HT-29 (cell line): ENCODE data around the gene MKX. TPM values are rescaled to one million over a fixed set of nuclear protein-coding genes. Genes with fewer than 3 reads are reported as not detected.

ENCODE experiments used
- DNase-seq: peaks from one replicate; pipeline ENCODE4 v3.0.0-alpha.2; 2015; ENCODE audit warnings: low spot score
- total RNA-seq: library from RNA; depleted of rRNA; stranded (reverse); fragments of >200 nt; shearing (Covaris generic); gene quantifications from 2 replicates; pipeline ENCODE4 v1.2.3, GENCODE V29; 2014; rRNA removed

The MKX gene, protein sequence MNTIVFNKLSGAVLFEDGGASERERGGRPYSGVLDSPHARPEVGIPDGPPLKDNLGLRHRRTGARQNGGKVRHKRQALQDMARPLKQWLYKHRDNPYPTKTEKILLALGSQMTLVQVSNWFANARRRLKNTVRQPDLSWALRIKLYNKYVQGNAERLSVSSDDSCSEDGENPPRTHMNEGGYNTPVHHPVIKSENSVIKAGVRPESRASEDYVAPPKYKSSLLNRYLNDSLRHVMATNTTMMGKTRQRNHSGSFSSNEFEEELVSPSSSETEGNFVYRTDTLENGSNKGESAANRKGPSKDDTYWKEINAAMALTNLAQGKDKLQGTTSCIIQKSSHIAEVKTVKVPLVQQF
- total RNA-seq: not detected in 2 replicates

DNA sequence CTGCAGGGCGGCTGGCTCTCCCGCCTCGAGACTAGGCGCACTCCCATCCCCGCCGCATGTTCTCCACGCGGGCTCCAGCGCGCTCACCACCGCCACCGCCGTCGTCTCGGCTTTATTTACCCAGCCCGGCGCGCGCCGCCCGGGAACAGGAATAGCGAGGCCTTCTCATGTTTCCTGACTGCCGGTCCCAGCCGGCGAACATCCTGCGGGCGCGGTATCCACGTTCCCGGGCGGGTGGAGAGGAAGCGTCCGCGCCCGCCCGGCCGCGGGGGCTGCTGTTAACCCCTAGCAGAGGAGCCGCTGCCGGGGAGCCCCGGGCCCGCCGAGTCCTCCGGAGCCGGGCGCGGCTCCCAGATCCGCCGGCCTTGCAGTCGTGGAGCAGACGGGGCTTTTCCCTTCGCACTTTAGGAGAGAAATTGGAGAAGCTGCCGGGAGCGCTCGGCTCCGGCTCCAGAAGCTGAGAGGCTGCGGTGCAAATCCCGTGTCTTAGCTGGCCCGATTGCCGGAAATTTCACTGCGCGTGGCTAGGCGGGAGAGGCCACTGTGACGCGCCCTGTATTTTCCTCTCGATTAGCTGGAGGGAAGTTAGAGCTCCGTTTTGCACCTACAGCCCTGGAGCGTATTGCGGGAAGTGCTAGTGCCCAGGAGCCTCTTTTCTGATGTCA lies at the start of gene MKX:
Gene MKX, minus strand, starts transcription at position 88 of the 665 bp plus-strand sequence. CDS start 2,404 bp downstream, outside the sequence.
- no peak for DNase-seq

GRCh38 chr10:27794157-27794556 lies 48.5 kb upstream of the MKX start:
- peak; percentile 29 for DNase-seq

DNA sequence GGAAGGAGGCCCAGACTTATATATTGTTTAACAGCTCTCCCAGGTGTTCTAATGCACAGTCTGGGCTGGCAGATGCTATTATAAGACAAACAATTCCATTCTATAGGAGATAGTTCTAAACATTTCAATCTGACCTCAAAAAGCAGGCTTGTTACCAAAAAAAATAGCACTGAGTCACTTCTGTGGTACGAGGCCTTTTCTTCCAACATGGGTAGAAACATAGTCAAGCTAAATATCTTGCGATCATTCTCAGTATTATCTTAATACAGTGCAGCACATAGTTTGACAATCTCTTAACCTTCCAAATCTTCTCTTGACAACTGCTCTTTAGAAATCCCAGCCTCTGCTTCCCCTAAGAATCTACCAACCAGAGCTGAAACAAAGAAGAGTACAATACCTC lies 46.6 kb upstream of the MKX start:
- DNase-seq: no peak

DNA sequence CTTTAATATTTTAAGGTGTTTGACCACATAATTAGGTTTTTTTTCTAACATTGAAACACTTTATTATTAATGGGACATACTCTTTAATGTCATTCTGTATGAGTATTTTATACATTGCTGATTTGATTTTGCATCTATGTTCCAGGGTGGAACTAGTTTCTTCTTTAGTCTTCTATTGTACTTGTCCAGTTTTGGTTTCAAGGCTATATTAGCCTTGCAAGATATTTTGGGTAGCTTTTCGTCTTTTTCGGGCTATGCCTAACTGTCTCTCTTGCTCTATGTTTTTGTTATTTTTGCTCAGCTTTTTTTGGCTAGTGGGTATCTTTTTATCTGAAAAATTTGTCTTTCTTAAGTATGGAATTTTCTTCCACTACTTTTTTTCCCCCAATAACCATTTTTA lies 38.7 kb upstream of the MKX start:
- DNase-seq: no peak

- peak; percentile 59 for DNase-seq
Observed at GRCh38 chr10:27783660-27784059, 38.0 kb upstream of the MKX start.

- DNase-seq: no peak
Observed at GRCh38 chr10:27779462-27780015, 33.9 kb upstream of the MKX start.

GRCh38 chr10:27774831-27775230 lies 29.2 kb upstream of the MKX start:
- no peak for DNase-seq

DNA sequence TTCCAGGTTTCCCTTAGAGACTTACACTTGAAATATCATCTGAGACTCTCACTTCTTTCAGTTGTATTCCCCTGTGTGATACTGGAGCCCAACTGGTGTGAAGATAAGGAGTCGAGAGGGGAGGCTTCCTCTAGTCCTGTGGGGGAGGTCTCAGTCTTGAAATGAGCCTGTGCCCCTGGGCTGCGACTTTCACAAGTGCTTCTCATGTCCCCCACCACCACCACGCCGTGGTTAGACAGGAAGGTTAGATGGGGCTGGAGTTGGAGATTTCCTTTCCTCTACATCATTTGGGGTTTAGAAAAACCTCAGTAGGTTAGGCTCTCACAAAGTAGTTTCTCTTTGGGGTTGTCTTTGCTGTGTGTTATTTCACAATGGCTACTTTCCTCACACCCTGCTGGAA lies 25.6 kb upstream of the MKX start:
- no peak for DNase-seq

- DNase-seq: no peak
Observed at GRCh38 chr10:27770181-27770580, 24.6 kb upstream of the MKX start.

DNA sequence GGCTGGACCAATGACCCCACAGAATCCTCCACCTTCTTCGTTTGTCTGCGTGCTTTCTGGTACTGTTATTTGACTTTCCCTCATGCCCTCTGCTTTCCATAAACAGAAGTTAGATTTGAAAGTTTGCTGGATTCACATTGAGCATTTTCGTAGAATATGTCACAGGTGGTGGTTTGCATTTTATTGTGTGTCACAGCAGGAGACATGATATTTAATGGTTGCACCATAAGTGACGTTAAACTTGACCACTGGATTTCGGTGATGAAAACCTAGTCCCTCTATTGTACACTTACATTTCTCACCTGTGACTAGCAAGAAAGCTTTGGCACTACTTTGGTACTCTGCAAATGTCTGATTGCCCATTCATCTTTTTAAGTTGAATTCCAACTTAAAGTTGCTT lies 15.2 kb upstream of the MKX start:
- DNase-seq: no peak

- peak; percentile 1 for DNase-seq
Observed at GRCh38 chr10:27759483-27760272, 14.1 kb upstream of the MKX start.

GRCh38 chr10:27752673-27753237 lies 7.1 kb upstream of the MKX start:
- no peak for DNase-seq

DNA sequence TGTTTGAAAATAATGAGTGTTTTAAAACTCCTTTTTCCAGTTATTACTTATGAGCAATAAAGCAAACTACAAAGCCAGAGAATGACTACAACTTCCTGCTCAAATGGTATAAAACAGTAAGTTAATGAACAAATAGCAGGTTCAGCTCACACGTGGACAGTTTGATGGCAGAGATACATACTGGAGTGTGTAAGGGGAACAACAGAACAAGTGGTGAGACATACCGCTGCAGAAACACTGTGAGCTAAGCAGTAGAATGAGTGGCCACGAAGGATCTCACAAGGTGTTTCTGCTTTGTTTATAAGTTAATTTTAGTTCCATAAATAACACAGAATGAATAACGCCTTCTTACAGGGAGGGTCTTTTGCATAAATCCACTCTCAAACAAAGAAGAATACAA lies 3.0 kb upstream of the MKX start:
- DNase-seq: no peak

DNA sequence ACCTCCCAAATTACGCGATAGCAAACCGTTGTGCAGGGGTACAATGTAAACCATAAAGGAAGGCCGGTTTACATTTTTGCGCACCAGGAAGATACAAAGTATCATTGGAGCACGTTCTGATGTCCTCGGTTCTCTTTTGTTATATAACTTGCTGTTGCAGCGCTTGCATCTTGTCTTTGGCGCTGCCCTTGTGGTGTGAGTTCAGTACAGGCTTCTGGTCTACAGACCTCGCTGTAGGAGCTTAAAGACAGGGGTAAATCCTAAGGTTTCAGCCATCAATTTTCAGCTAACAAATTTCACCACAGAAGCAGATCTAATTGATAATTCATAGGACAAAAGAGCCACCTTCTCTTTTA lies 1.5 kb upstream of the MKX start:
- DNase-seq: no peak

- DNase-seq: no peak
Observed at GRCh38 chr10:27746397-27747095, 927 bp upstream of the MKX start.

- no peak for DNase-seq
Observed at GRCh38 chr10:27744802-27745731, 552 bp downstream of the MKX start.

DNA sequence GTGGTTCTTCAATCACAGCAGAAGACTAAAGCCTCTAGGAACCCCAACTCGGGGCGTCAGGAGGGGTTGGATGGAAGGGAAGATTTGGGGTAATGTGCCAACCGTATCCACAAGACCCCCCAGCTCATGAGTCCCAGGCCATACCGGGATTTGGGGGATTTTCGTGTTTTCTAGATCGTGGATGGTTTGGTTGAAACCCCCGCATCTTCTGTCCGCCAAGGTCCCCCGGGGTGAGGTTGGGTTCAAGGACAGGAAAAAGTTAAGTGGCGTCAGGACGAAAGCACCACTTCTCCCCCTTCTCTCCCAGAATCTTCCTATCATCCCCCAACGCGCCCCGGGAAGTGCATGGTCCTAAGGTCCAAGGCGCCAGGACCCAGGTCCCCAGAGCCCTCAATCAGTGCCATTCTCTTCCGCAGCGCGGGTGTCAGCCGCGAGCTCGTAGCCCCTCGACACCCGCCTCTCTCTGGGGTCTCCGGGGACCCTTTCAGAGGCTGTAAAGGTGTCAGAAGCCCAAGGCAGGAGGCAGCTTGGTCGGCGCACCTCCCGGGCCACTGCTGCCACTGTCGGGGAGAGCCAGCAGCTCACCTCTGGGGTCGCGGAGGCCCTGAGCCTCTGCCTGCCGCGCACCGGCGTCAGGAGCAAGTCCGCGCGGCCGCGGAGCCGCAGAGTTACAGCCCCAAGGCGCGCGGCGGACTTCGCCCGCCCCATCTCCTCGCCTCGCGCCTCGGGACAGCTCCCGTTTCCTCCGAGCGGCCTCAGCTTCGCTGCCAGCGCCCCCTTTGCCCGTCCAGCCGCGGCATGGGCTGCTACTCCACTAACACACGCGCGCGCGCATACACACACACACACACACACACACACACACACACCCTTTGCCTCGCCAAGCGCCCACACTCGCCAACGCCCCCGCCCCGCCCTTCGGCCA lies 1.5 kb downstream of the MKX start:
- DNase-seq: no peak

- no peak for DNase-seq
Observed at GRCh38 chr10:27743012-27743876, 2.4 kb downstream of the MKX start.
